Natural killer cell (primary cell): ENCODE results near the gene LRATD1. TPM values are rescaled to one million over a fixed set of nuclear protein-coding genes. Genes with fewer than 3 reads are reported as not detected.

Source experiments
- ATAC-seq, 3 donors: fragments of 150-1000 bp in 2 of 3; fragments of 200-7000 bp in 1 of 3; cut with Tn5 transposase; 1 replicate in 1 of 3; 2 replicates in 2 of 3; pipeline ENCODE4 v1.10.0; 2021; ENCODE audit warnings: mild to moderate bottlenecking in 2 of 3, moderate library complexity in 2 of 3
- DNase-seq, 2 donors: peaks; one replicate each; pipeline versions ENCODE4 v3.0.0 to v3.0.0-alpha.2; 2013 to 2021; ENCODE audit warnings: mixed read lengths in 1 of 2
- H3K27ac ChIP-seq: one replicate; pipeline ENCODE4 v1.5.1; 2013; ENCODE audit warnings: mild to moderate bottlenecking, low read length
- H3K27me3 ChIP-seq: one replicate; pipeline ENCODE4 v1.6.1; 2013; ENCODE audit warnings: low read length; ENCODE audit not compliant: control insufficient read depth, insufficient read depth
- H3K36me3 ChIP-seq: one replicate; pipeline ENCODE4 v1.6.1; 2013; ENCODE audit warnings: low read length; ENCODE audit not compliant: control insufficient read depth, insufficient read depth
- H3K4me1 ChIP-seq: one replicate; pipeline ENCODE4 v1.6.1; 2013; ENCODE audit warnings: low read length; ENCODE audit not compliant: control insufficient read depth, insufficient read depth
- H3K4me3 ChIP-seq: one replicate; pipeline ENCODE4 v1.5.1; 2013; ENCODE audit warnings: low read length
- H3K9me3 ChIP-seq: one replicate; pipeline ENCODE4 v1.6.1; 2013; ENCODE audit warnings: low read length; ENCODE audit not compliant: control insufficient read depth, insufficient read depth
- H3K27ac Mint-ChIP-seq, 2 donors: one replicate each; pipeline ENCODE4 v1.8.0; 2022; ENCODE audit warnings: mild to moderate bottlenecking in 2 of 2, mixed read lengths in 2 of 2, moderate library complexity in 1 of 2
- H3K27me3 Mint-ChIP-seq, 2 donors: one replicate each; pipeline ENCODE4 v1.8.0; 2022; ENCODE audit warnings: low read depth in 2 of 2, mixed read lengths in 2 of 2
- H3K36me3 Mint-ChIP-seq: one replicate; pipeline ENCODE4 v1.8.0; 2022; ENCODE audit warnings: mixed read lengths
- H3K4me1 Mint-ChIP-seq, 2 donors: one replicate each; pipeline ENCODE4 v1.8.0; 2022; ENCODE audit warnings: mixed read lengths in 2 of 2
- H3K4me3 Mint-ChIP-seq: one replicate; pipeline ENCODE4 v1.8.0; 2022; ENCODE audit warnings: mild to moderate bottlenecking, moderate library complexity, mixed read lengths
- H3K9me3 Mint-ChIP-seq, 2 donors: one replicate each; pipeline ENCODE4 v1.8.0; 2022; ENCODE audit warnings: mixed read lengths in 2 of 2
- WGBS: methylation state at CpG from one replicate; pipeline ENCODE4 v1.1.7; 2013; ENCODE audit warnings: missing lambda C conversion rate; ENCODE audit not compliant: insufficient coverage; 5-methylcytosine and 5-hydroxymethylcytosine counted together
- intact Hi-C: fragments of 100-400 bp; cut with micrococcal nuclease; formaldehyde crosslinking; loops from one replicate; pipeline ENCODE4 v1.14.2; 2022
- total RNA-seq, 4 donors: library from RNA; stranded (reverse); fragments of 120-200 nt in 1 of 4; gene quantifications; one replicate each; pipeline versions ENCODE4 v1.2.3 to v1.2.4, GENCODE V29; 2013 to 2022
- TF ChIP-seq, protein P1 (sequence below): fragments of 200-600 bp; IDR thresholded peaks from one replicate; pipeline ENCODE4 v1.8.0; 2022; ENCODE audit warnings: antibody characterized with exemption

LRATD1 gene
- total RNA-seq, 3 donors from 2014 or later (not counting 1 experiment from before 2014, with no cell fraction given) = not detected

- ATAC-seq = no peak
- Mint-ChIP-seq H3K36me3 (no peaks in the 10 kb centered on the region), H3K27ac (no peak overlapping the region), H3K9me3 (peaks cover 3 to 7% of the 10 kb centered on the region in 2 donors), H3K27me3 (no peaks in the 10 kb centered on the region), H3K4me1 (no peaks in the 10 kb centered on the region), H3K4me3 (no peak overlapping the region)
- no peaks in the 10 kb centered on the region for H3K9me3 ChIP-seq
- no peaks in the 10 kb centered on the region for H3K36me3 ChIP-seq
- no peaks in the 10 kb centered on the region for H3K27me3 ChIP-seq
- TF ChIP-seq, protein P1, sequence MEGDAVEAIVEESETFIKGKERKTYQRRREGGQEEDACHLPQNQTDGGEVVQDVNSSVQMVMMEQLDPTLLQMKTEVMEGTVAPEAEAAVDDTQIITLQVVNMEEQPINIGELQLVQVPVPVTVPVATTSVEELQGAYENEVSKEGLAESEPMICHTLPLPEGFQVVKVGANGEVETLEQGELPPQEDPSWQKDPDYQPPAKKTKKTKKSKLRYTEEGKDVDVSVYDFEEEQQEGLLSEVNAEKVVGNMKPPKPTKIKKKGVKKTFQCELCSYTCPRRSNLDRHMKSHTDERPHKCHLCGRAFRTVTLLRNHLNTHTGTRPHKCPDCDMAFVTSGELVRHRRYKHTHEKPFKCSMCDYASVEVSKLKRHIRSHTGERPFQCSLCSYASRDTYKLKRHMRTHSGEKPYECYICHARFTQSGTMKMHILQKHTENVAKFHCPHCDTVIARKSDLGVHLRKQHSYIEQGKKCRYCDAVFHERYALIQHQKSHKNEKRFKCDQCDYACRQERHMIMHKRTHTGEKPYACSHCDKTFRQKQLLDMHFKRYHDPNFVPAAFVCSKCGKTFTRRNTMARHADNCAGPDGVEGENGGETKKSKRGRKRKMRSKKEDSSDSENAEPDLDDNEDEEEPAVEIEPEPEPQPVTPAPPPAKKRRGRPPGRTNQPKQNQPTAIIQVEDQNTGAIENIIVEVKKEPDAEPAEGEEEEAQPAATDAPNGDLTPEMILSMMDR = no peak
- no peak for DNase-seq
- intact Hi-C loops = no loop called here
- no peak overlapping the region for H3K4me3 ChIP-seq
- H3K27ac ChIP-seq = no peak overlapping the region
- 83% methylated on average over 3 of the region's 3 CpGs for WGBS
- no peaks in the 10 kb centered on the region for H3K4me1 ChIP-seq
Measured at GRCh38 chr2:14601156-14601770, 31.3 kb upstream of the LRATD1 start.

GRCh38 chr2:14602309-14602708 lies 30.2 kb upstream of the LRATD1 start:
- no peaks in the 10 kb centered on the region for H3K4me1 Mint-ChIP-seq
- no peaks in the 10 kb centered on the region for H3K36me3 ChIP-seq
- H3K4me1 ChIP-seq = no peaks in the 10 kb centered on the region
- H3K27ac Mint-ChIP-seq = no peak overlapping the region
- H3K9me3 Mint-ChIP-seq = peaks cover 3 to 9% of the 10 kb centered on the region in 2 donors
- no peaks in the 10 kb centered on the region for H3K9me3 ChIP-seq
- no peaks in the 10 kb centered on the region for H3K36me3 Mint-ChIP-seq
- intact Hi-C loops = no loop called here
- no peaks in the 10 kb centered on the region for H3K27me3 Mint-ChIP-seq
- 43% methylated on average over 1 of the region's 1 CpG for whole genome bisulfite sequencing
- H3K27ac ChIP-seq = no peak overlapping the region
- no peaks in the 10 kb centered on the region for H3K27me3 ChIP-seq
- no peak for DNase-seq
- H3K4me3 ChIP-seq = no peak overlapping the region
- H3K4me3 Mint-ChIP-seq = no peak overlapping the region
- TF ChIP-seq, protein P1 = no peak
- ATAC-seq = no peak

GRCh38 chr2:14603676-14604075 lies 28.8 kb upstream of the LRATD1 start:
- Histone ChIP-seq H3K36me3 (no peaks in the 10 kb centered on the region), H3K27ac (no peak overlapping the region), H3K9me3 (no peaks in the 10 kb centered on the region), H3K4me1 (no peaks in the 10 kb centered on the region), H3K4me3 (no peak overlapping the region), H3K27me3 (no peaks in the 10 kb centered on the region)
- WGBS = 55% methylated on average over 2 of the region's 2 CpGs
- TF ChIP-seq, protein P1 = no peak
- H3K9me3 Mint-ChIP-seq = peaks cover 3 to 11% of the 10 kb centered on the region in 2 donors
- H3K4me1 Mint-ChIP-seq = no peaks in the 10 kb centered on the region
- DNase-seq (no peak), ATAC-seq (no peak)
- H3K27me3 Mint-ChIP-seq = no peaks in the 10 kb centered on the region
- H3K27ac Mint-ChIP-seq = no peak overlapping the region
- intact Hi-C loops = no loop called here
- H3K36me3 Mint-ChIP-seq = no peaks in the 10 kb centered on the region
- no peak overlapping the region for H3K4me3 Mint-ChIP-seq

- H3K4me3 Mint-ChIP-seq = no peak overlapping the region
- Histone ChIP-seq H3K9me3 (no peaks in the 10 kb centered on the region), H3K4me1 (no peaks in the 10 kb centered on the region), H3K4me3 (no peak overlapping the region), H3K27me3 (no peaks in the 10 kb centered on the region), H3K36me3 (no peaks in the 10 kb centered on the region), H3K27ac (no peak overlapping the region)
- H3K27ac Mint-ChIP-seq = no peak overlapping the region
- ATAC-seq (no peak), DNase-seq (no peak)
- intact Hi-C loops = no loop called here
- H3K27me3 Mint-ChIP-seq = no peaks in the 10 kb centered on the region
- peaks cover 5 to 8% of the 10 kb centered on the region in 2 donors for H3K9me3 Mint-ChIP-seq
- WGBS = 70% methylated on average over 2 of the region's 2 CpGs
- H3K4me1 Mint-ChIP-seq = no peaks in the 10 kb centered on the region
- TF ChIP-seq, protein P1 = no peak
- no peaks in the 10 kb centered on the region for H3K36me3 Mint-ChIP-seq
Measured at GRCh38 chr2:14608245-14608644, 24.3 kb upstream of the LRATD1 start.
